DMS79 (cell line): ENCODE results near the gene TINAGL1.

Source experiments
- DNase-seq: peaks from one replicate; lab custom pipeline; 2025; lab: John Stamatoyannopoulos, UW

The TINAGL1 gene

GRCh38 chr1:31576201-31576669 lies at the start of gene TINAGL1:
Gene TINAGL1 (plus strand): TSS chr1:31576515. CDS start chr1:31577149, 634 bp downstream.
- no peak for DNase-seq

GRCh38 chr1:31529999-31530684 lies 46.2 kb upstream of the TINAGL1 start:
- no peak for DNase-seq

GRCh38 chr1:31531177-31531999 lies 44.9 kb upstream of the TINAGL1 start:
- no peak for DNase-seq

- DNase-seq = no peak
Observed at GRCh38 chr1:31532173-31532572, 44.1 kb upstream of the TINAGL1 start.

- no peak for DNase-seq
Observed at GRCh38 chr1:31535561-31535960, 40.8 kb upstream of the TINAGL1 start.

GRCh38 chr1:31539329-31539728 lies 37.0 kb upstream of the TINAGL1 start:
- no peak for DNase-seq

GRCh38 chr1:31541194-31541593 lies 35.1 kb upstream of the TINAGL1 start:
- DNase-seq = no peak

- DNase-seq = no peak
Observed at GRCh38 chr1:31545927-31546540, 30.3 kb upstream of the TINAGL1 start.

- DNase-seq = no peak
Observed at GRCh38 chr1:31548534-31548906, 27.8 kb upstream of the TINAGL1 start.

GRCh38 chr1:31548907-31549808 lies 27.2 kb upstream of the TINAGL1 start:
- DNase-seq = peak; percentile 86

GRCh38 chr1:31549809-31550620 lies 26.3 kb upstream of the TINAGL1 start:
- no peak for DNase-seq

- DNase-seq = no peak
Observed at GRCh38 chr1:31551208-31551607, 25.1 kb upstream of the TINAGL1 start.

GRCh38 chr1:31552489-31552888 lies 23.8 kb upstream of the TINAGL1 start:
- no peak for DNase-seq

- no peak for DNase-seq
Observed at GRCh38 chr1:31556481-31557006, 19.8 kb upstream of the TINAGL1 start.

GRCh38 chr1:31559715-31560114 lies 16.6 kb upstream of the TINAGL1 start:
- DNase-seq = no peak

- DNase-seq = no peak
Observed at GRCh38 chr1:31560394-31560793, 15.9 kb upstream of the TINAGL1 start.

GRCh38 chr1:31562707-31563360 lies 13.5 kb upstream of the TINAGL1 start:
- no peak for DNase-seq

- DNase-seq = no peak
Observed at GRCh38 chr1:31564606-31564989, 11.7 kb upstream of the TINAGL1 start.

GRCh38 chr1:31567956-31568570 lies 8.3 kb upstream of the TINAGL1 start:
- DNase-seq = no peak
